ENCODE data around the gene DLL3. TPM values are rescaled to one million over a fixed set of nuclear protein-coding genes. Genes with fewer than 3 reads are reported as not detected.
A peak's percentile ranks its signal among the peaks of the same experiment; 100 is the strongest.
"Not testable (repeated sequence)": the region's sequence is repeated elsewhere in the genome, so short reads cannot be mapped to it uniquely, and the experiment has no call there.

DLL3 gene
- polyA plus RNA-seq, 1 donor from 2014 or later = 35.5 TPM

DNA sequence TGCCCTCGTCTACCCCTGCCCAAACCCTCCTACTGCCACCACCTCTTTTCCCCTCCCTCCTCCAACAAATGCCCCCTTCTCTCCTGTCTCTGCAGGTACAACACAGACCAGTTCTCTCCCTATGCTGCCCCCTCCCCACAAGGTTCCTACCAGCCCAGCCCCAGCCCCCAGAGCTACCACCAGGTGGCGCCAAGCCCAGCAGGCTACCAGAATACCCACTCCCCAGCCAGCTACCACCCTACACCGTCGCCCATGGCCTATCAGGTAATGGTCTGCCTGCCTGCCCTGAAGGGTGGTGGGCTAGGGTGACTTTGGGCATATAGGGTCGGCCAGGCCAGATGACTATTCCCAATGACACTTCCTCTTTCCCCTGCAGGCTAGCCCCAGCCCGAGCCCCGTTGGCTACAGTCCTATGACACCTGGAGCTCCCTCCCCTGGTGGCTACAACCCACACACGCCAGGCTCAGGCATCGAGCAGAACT is 24.6 kb upstream of the DLL3 start:
- no peak overlapping the region for H3K9ac ChIP-seq (ENCODE audit: low read length)
- no peaks in the 10 kb centered on the region for H3K27me3 ChIP-seq (ENCODE audit: insufficient read depth, low read depth, low read length)
- H4K20me1 ChIP-seq (ENCODE audit: insufficient read depth) = no peaks in the 10 kb centered on the region
- H2AFZ ChIP-seq (ENCODE audit: low read depth, low read length) = no peak overlapping the region
- H3F3A ChIP-seq (ENCODE audit: insufficient read depth, low read length, poor library complexity, severe bottlenecking) = no peaks in the 10 kb centered on the region
- H3K4me2 ChIP-seq (ENCODE audit: low read length) = no peak overlapping the region
- H3K79me2 ChIP-seq (replicated peaks; ENCODE audit: insufficient read depth, low read length) = no peaks in the 10 kb centered on the region
- no peaks in the 10 kb centered on the region for H3K9me2 ChIP-seq (ENCODE audit: insufficient read depth, low read length)
- H3K36me3 ChIP-seq (ENCODE audit: insufficient read depth, low read length) = peaks cover 7% of the 10 kb centered on the region
- H3K9me3 ChIP-seq (ENCODE audit: low read length) = no peaks in the 10 kb centered on the region
- TF ChIP-seq RAD21 (conservative IDR thresholded peaks at IDR 0.05) (peak; percentile 68), TAF1 (IDR thresholded peaks at IDR 0.05; ENCODE audit: low read depth) (no peak), EP300 (conservative IDR thresholded peaks at IDR 0.05; ENCODE audit: poor library complexity, severe bottlenecking) (no peak), SMC3 (conservative IDR thresholded peaks at IDR 0.05; ENCODE audit: poor library complexity) (peak; percentile 88), EZH2 (IDR thresholded peaks at IDR 0.05; ENCODE audit: borderline replicate concordance, insufficient read depth, low read length, poor library complexity, severe bottlenecking) (no peak), MXI1 (conservative IDR thresholded peaks at IDR 0.05; ENCODE audit: poor library complexity, severe bottlenecking) (no peak), CTCF (IDR thresholded peaks at IDR 0.05; ENCODE audit: poor library complexity, severe bottlenecking) (peak; percentile 74), POLR2AphosphoS5 (IDR thresholded peaks at IDR 0.05) (no peak)
- TF ChIP-seq, protein P1, sequence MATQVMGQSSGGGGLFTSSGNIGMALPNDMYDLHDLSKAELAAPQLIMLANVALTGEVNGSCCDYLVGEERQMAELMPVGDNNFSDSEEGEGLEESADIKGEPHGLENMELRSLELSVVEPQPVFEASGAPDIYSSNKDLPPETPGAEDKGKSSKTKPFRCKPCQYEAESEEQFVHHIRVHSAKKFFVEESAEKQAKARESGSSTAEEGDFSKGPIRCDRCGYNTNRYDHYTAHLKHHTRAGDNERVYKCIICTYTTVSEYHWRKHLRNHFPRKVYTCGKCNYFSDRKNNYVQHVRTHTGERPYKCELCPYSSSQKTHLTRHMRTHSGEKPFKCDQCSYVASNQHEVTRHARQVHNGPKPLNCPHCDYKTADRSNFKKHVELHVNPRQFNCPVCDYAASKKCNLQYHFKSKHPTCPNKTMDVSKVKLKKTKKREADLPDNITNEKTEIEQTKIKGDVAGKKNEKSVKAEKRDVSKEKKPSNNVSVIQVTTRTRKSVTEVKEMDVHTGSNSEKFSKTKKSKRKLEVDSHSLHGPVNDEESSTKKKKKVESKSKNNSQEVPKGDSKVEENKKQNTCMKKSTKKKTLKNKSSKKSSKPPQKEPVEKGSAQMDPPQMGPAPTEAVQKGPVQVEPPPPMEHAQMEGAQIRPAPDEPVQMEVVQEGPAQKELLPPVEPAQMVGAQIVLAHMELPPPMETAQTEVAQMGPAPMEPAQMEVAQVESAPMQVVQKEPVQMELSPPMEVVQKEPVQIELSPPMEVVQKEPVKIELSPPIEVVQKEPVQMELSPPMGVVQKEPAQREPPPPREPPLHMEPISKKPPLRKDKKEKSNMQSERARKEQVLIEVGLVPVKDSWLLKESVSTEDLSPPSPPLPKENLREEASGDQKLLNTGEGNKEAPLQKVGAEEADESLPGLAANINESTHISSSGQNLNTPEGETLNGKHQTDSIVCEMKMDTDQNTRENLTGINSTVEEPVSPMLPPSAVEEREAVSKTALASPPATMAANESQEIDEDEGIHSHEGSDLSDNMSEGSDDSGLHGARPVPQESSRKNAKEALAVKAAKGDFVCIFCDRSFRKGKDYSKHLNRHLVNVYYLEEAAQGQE (IDR thresholded peaks at IDR 0.05; ENCODE audit: borderline replicate concordance) = no peak
- H3K4me3 ChIP-seq (ENCODE audit: low read length) = no peak overlapping the region
- no peak overlapping the region for H3K27ac ChIP-seq (ENCODE audit: low read length)

GRCh38 chr19:39475748-39476147 is 23.0 kb upstream of the DLL3 start:
- H3K4me3 ChIP-seq (ENCODE audit: low read length) = no peak overlapping the region
- H3F3A ChIP-seq (ENCODE audit: insufficient read depth, low read length, poor library complexity, severe bottlenecking) = no peaks in the 10 kb centered on the region
- no peaks in the 10 kb centered on the region for H3K9me3 ChIP-seq (ENCODE audit: low read length)
- no peaks in the 10 kb centered on the region for H3K79me2 ChIP-seq (replicated peaks; ENCODE audit: insufficient read depth, low read length)
- H3K27ac ChIP-seq (ENCODE audit: low read length) = no peak overlapping the region
- H3K4me2 ChIP-seq (ENCODE audit: low read length) = no peak overlapping the region
- H3K36me3 ChIP-seq (ENCODE audit: insufficient read depth, low read length) = peaks cover 7% of the 10 kb centered on the region
- no peaks in the 10 kb centered on the region for H4K20me1 ChIP-seq (ENCODE audit: insufficient read depth)
- H2AFZ ChIP-seq (ENCODE audit: low read depth, low read length) = no peak overlapping the region
- H3K9me2 ChIP-seq (ENCODE audit: insufficient read depth, low read length) = no peaks in the 10 kb centered on the region
- H3K9ac ChIP-seq (ENCODE audit: low read length) = no peak overlapping the region
- TF ChIP-seq POLR2AphosphoS5 (IDR thresholded peaks at IDR 0.05) (no peak), SMC3 (conservative IDR thresholded peaks at IDR 0.05; ENCODE audit: poor library complexity) (no peak), MXI1 (conservative IDR thresholded peaks at IDR 0.05; ENCODE audit: poor library complexity, severe bottlenecking) (no peak), RAD21 (conservative IDR thresholded peaks at IDR 0.05) (no peak), TAF1 (IDR thresholded peaks at IDR 0.05; ENCODE audit: low read depth) (no peak), EZH2 (IDR thresholded peaks at IDR 0.05; ENCODE audit: borderline replicate concordance, insufficient read depth, low read length, poor library complexity, severe bottlenecking) (no peak), EP300 (conservative IDR thresholded peaks at IDR 0.05; ENCODE audit: poor library complexity, severe bottlenecking) (no peak), CTCF (IDR thresholded peaks at IDR 0.05; ENCODE audit: poor library complexity, severe bottlenecking) (no peak)
- TF ChIP-seq, protein P1 (IDR thresholded peaks at IDR 0.05; ENCODE audit: borderline replicate concordance) = no peak
- no peaks in the 10 kb centered on the region for H3K27me3 ChIP-seq (ENCODE audit: insufficient read depth, low read depth, low read length)

DNA sequence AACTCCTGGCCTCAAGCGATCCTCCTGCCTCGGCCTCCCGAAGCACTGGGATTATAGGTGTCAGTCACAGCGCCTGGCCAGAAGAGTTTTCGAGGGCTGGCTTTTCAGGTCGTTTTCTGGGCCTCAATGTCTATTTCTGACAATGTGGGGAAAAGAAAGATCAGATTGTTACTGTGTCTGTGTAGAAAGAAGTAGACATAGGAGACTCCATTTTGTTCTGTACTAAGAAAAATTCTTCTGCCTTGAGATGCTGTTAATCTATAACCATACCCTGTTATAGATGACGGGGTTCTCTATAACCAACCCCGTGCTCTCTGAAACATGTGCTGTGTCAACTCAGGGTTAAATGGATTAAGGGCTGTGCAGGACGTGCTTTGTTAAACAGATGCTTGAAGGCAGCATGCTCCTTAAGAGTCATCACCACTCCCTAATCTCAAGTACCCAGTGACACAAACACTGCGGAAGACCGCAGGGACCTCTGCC is 19.4 kb upstream of the DLL3 start:
- not testable (repeated sequence) for H3K4me2 ChIP-seq (ENCODE audit: low read length); H4K20me1 ChIP-seq (ENCODE audit: insufficient read depth); H3K27me3 ChIP-seq (ENCODE audit: insufficient read depth, low read depth, low read length); H3K9me2 ChIP-seq (ENCODE audit: insufficient read depth, low read length); H3K27ac ChIP-seq (ENCODE audit: low read length); H2AFZ ChIP-seq (ENCODE audit: low read depth, low read length); H3K36me3 ChIP-seq (ENCODE audit: insufficient read depth, low read length); H3K9me3 ChIP-seq (ENCODE audit: low read length); H3K4me3 ChIP-seq (ENCODE audit: low read length); H3F3A ChIP-seq (ENCODE audit: insufficient read depth, low read length, poor library complexity, severe bottlenecking); H3K9ac ChIP-seq (ENCODE audit: low read length)
- peaks cover 14% of the 10 kb centered on the region for H3K79me2 ChIP-seq (replicated peaks; ENCODE audit: insufficient read depth, low read length)
